DOHH2 (cell line): ENCODE data around the gene CBY1.

Source experiments
- CTCF ChIP-seq: fragments of 200-600 bp; sonication (generic); IDR thresholded peaks from one replicate; pipeline ENCODE4 v1.5.1; 2014; ENCODE audit warnings: antibody characterized with exemption, mild to moderate bottlenecking, low read depth, low read length; ENCODE audit not compliant: poor library complexity, severe bottlenecking
- EZH2phosphoT487 ChIP-seq: fragments of 200-600 bp; sonication (generic); IDR thresholded peaks from 2 replicates; pipeline ENCODE4 v1.6.1; 2017; ENCODE audit warnings: borderline replicate concordance, mild to moderate bottlenecking, antibody characterized with exemption, low read length, moderate library complexity, mixed read lengths

GRCh38 chr22:38705235-38706100 lies 49.0 kb downstream of the CBY1 start, which contains the start of gene GTPBP1:
- TF ChIP-seq CTCF (no peak), EZH2phosphoT487 (no peak)
